K562 (cell line): ENCODE results near the gene FAM184B. TPM values are rescaled to one million over a fixed set of nuclear protein-coding genes. Genes with fewer than 3 reads are reported as not detected.

ENCODE experiments used
- ATAC-seq: fragments of 200-7000 bp; cut with Tn5 transposase; 3 replicates; pipeline ENCODE4 v1.9.1; 2020; ENCODE audit warnings: moderate library complexity
- BruUV-seq: library from RNA; stranded (reverse); fragments of 400-500 nt; replicated peaks from 2 replicates; lab custom pipeline; 2021; lab: Mats Ljungman, UMichigan
- CTCF ChIA-PET: fragments of 300-600 bp; formaldehyde crosslinking; extraction: SDS; loops from one replicate; lab custom pipeline; 2021; ENCODE audit warnings: low intra/inter-chr PET ratio; lab: Yijun Ruan, JAX
- POLR2A ChIA-PET: fragments of 300-600, 350-650 bp; sonication (Branson Sonifier 250); formaldehyde crosslinking; extraction: SDS; loops from one replicate; lab custom pipeline; 2021; ENCODE audit warnings: antibody characterized with exemption, inconsistent platforms; lab: Yijun Ruan, JAX
- DNase-seq, 4 experiments: peaks; one replicate each; pipeline versions ENCODE4 v3.0.0 to v3.0.0-alpha.2; 2011 to 2018; ENCODE audit warnings: low spot score in 3 of 4, mixed read lengths in 3 of 4; ENCODE audit errors: extremely low read depth in 1 of 4
- FAIRE-seq: peaks from 2 replicates; lab custom pipeline; 2011; peaks lifted over from hg19 to GRCh38; lab: Jason Lieb, UNC
- H2AFZ ChIP-seq: 2 replicates; pipeline ENCODE4 v1.6.0; 2011; ENCODE audit warnings: low read depth, low read length, control low read depth, inconsistent platforms
- H3K27ac ChIP-seq: fragments of 200-600 bp; 3 replicates; pipeline ENCODE4 v1.8.0; 2011; ENCODE audit warnings: low read depth, mild to moderate bottlenecking, control low read depth, inconsistent platforms, low read length, moderate library complexity, mixed read lengths; ENCODE audit errors: extremely low read depth
- H3K27me3 ChIP-seq, 2 experiments: fragments of 300-600 bp in 1 of 2; 2 replicates in 1 of 2; 3 replicates in 1 of 2; pipeline versions ENCODE4 v1.6.0 to v1.8.0; 2011; ENCODE audit warnings: inconsistent platforms in 2 of 2, low read length in 2 of 2, mild to moderate bottlenecking in 1 of 2, mixed read lengths in 1 of 2, moderate library complexity in 1 of 2; ENCODE audit not compliant: control insufficient read depth in 2 of 2, insufficient read depth in 2 of 2
- H3K36me3 ChIP-seq: fragments of 300-600 bp; 3 replicates; pipeline ENCODE4 v1.8.0; 2011; ENCODE audit warnings: mild to moderate bottlenecking, low read length, inconsistent platforms; ENCODE audit not compliant: control insufficient read depth, insufficient read depth
- H3K4me1 ChIP-seq, 2 experiments: fragments of 200-600 bp in 1 of 2; replicated peaks in 1 of 2; 2 replicates in 1 of 2; 3 replicates in 1 of 2; pipeline versions ENCODE4 v1.5.1 to v1.8.0; 2011; ENCODE audit warnings: inconsistent platforms in 2 of 2, low read length in 2 of 2, mild to moderate bottlenecking in 1 of 2, mixed read lengths in 1 of 2, moderate library complexity in 1 of 2; ENCODE audit not compliant: control insufficient read depth in 2 of 2, insufficient read depth in 2 of 2
- H3K4me2 ChIP-seq: 2 replicates; pipeline ENCODE4 v1.6.1; 2011; ENCODE audit warnings: low read length, control low read depth, inconsistent platforms, mixed read lengths; ENCODE audit not compliant: insufficient read depth
- H3K4me3 ChIP-seq: fragments of 200-600 bp; sonication (generic), shearing (Covaris generic); 2 replicates; pipeline ENCODE4 v1.5.1; 2016; ENCODE audit warnings: control low read depth, inconsistent platforms
- H3K79me2 ChIP-seq: fragments of 200-600 bp; 3 replicates; pipeline ENCODE4 v1.8.0; 2011; ENCODE audit warnings: low read length, inconsistent platforms; ENCODE audit not compliant: control insufficient read depth, insufficient read depth
- H3K9ac ChIP-seq, 2 experiments: 2 replicates each; pipeline versions ENCODE4 v1.6.0 to v1.6.1; 2011; ENCODE audit warnings: low read depth in 2 of 2, low read length in 2 of 2, control low read depth in 1 of 2, inconsistent platforms in 1 of 2, mild to moderate bottlenecking in 1 of 2, mixed read lengths in 1 of 2; ENCODE audit not compliant: insufficient read depth in 1 of 2
- H3K9me1 ChIP-seq: one replicate; pipeline ENCODE4 v1.6.0; 2011; ENCODE audit warnings: inconsistent platforms, mild to moderate bottlenecking, low read length, moderate library complexity; ENCODE audit not compliant: control insufficient read depth, insufficient read depth
- H3K9me3 ChIP-seq: replicated peaks from 2 replicates; pipeline ENCODE4 v1.5.1; 2011; ENCODE audit warnings: low read depth, low read length, inconsistent platforms; ENCODE audit not compliant: control insufficient read depth, insufficient read depth
- H4K20me1 ChIP-seq: replicated peaks from 2 replicates; pipeline ENCODE4 v1.6.1; 2011; ENCODE audit warnings: low read length, inconsistent platforms, mixed read lengths; ENCODE audit not compliant: control insufficient read depth, insufficient read depth
- CEBPZ ChIP-seq: fragments of 150-350 bp; IDR thresholded peaks from 2 replicates; pipeline ENCODE4 v1.6.1; 2014; ENCODE audit warnings: low read depth, mild to moderate bottlenecking, low read length, borderline replicate concordance
- ESRRA ChIP-seq: fragments of 450-650 bp; IDR thresholded peaks from 2 replicates; pipeline ENCODE4 v1.6.1; 2014; ENCODE audit warnings: low read depth, mild to moderate bottlenecking, moderate library complexity, borderline replicate concordance
- MAFK ChIP-seq: IDR thresholded peaks from 2 replicates; pipeline ENCODE4 v1.6.1; 2011; ENCODE audit warnings: low read length, improper control_type of control experiment
- MGA ChIP-seq: fragments of 450-650 bp; IDR thresholded peaks from 2 replicates; pipeline ENCODE4 v1.6.1; 2016; ENCODE audit warnings: mild to moderate bottlenecking, moderate library complexity
- RAD21 ChIP-seq, 2 experiments: fragments of 250-450 bp in 1 of 2; fragments of 450-650 bp in 1 of 2; sonication (Bioruptor Pico) in 1 of 2; formaldehyde crosslinking in 1 of 2; IDR thresholded peaks in 1 of 2; conservative IDR thresholded peaks in 1 of 2; 2 replicates each; pipeline versions ENCODE4 v1.4.0 to v1.8.0; 2020 to 2022; ENCODE audit warnings: mild to moderate bottlenecking in 2 of 2, moderate library complexity in 1 of 2
- SREBF2 ChIP-seq: sonication (generic); formaldehyde crosslinking; IDR thresholded peaks from 2 replicates; pipeline ENCODE4 v1.4.0; 2020; ENCODE audit warnings: mild to moderate bottlenecking, missing genetic modification reagents
- WGBS: fragments of 100-300 bp; shearing (Covaris generic); methylation state at CpG from one replicate; pipeline ENCODE4 v1.1.6; 2016; ENCODE audit warnings: low coverage, mixed read lengths; ENCODE audit not compliant: insufficient coverage; ENCODE audit errors: missing lambda C conversion rate; 5-methylcytosine and 5-hydroxymethylcytosine counted together
- in situ Hi-C: fragments of 300-500 bp; cut with MboI; formaldehyde crosslinking; loops from 4 replicates; pipeline ENCODE4 v1.15.0; 2018; ENCODE audit warnings: inconsistent platforms, mixed read lengths
- intact Hi-C: fragments of 100-400 bp; cut with micrococcal nuclease; formaldehyde crosslinking; loops from 2 replicates; pipeline ENCODE4 v1.14.2; 2022
- polyA plus RNA-seq, 8 experiments: library from polyadenylated mRNA; depleted of rRNA in 4 of 8; stranded (reverse) in 5 of 8; unstranded in 3 of 8; fragments of >200 nt; fragmentation: Nextera tagmentation in 2 of 8; fragmentation: Illumina TruSeq in 1 of 8; extraction: Ambion mirVana in 2 of 8; extraction: Trizol in 1 of 8; gene quantifications; 2 replicates each; pipeline versions ENCODE4 v1.2.1 to v1.2.3, GENCODE V29; 2011 to 2014; ENCODE audit warnings: inconsistent platforms in 1 of 8, missing spikeins in 1 of 8
- total RNA-seq, 7 experiments: library from RNA; depleted of rRNA in 6 of 7; stranded (reverse); fragments of >200 nt in 6 of 7; fragmentation: Illumina TruSeq in 2 of 7; extraction: Trizol in 2 of 7; gene quantifications; 2 replicates each; pipeline versions ENCODE4 v1.2.1 to v1.2.3, GENCODE V29; 2011 to 2021; ENCODE audit warnings: low replicate concordance in 1 of 7

Gene FAM184B
- total and polyA plus RNA-seq, 9 of the 15 experiments (the other 6 are each of a cell fraction or from before 2014, with no cell fraction given) = not detected

- POLR2A ChIA-PET = no interaction called here
- peak; percentile 57 for ATAC-seq
- TF ChIP-seq ESRRA (no peak), RAD21 (CRISPR knock-in tag; conservative IDR thresholded peaks at IDR 0.05 in 1 of 2, IDR thresholded peaks at IDR 0.05 in 1 of 2) (peak in 1 of 2 experiments; percentile 9; a peak in 1 of 4 replicates), MGA (no peak), CEBPZ (no peak), MAFK (no peak), SREBF2 (no peak)
Measured at GRCh38 chr4:17630228-17630627, 151.2 kb downstream of the FAM184B start.

More at GRCh38 chr4:17630228-17630627, 151.2 kb downstream of the FAM184B start:
- no TSS peak for BruUV-seq
- FAIRE-seq (no peak), DNase-seq (no peak)
- H3K4me3 ChIP-seq = no peak overlapping the region
- no peak overlapping the region for H3K4me2 ChIP-seq
- no peak overlapping the region for H3K27ac ChIP-seq
- H4K20me1 ChIP-seq = no peaks in the 10 kb centered on the region
- intact Hi-C loops = loop anchor here (10.0 kb wide), 1 partner anchor 175 kb away; no protein-coding TSS in a partner anchor
- no peaks in the 10 kb centered on the region for H3K27me3 ChIP-seq
- CTCF ChIA-PET = no interaction called here
- no peaks in the 10 kb centered on the region for H3K79me2 ChIP-seq
- in situ Hi-C loops = no loop called here
- no peaks in the 10 kb centered on the region; a peak in 1 of 5 replicates for H3K4me1 ChIP-seq
- H3K9me1 ChIP-seq = no peaks in the 10 kb centered on the region
- H3K36me3 ChIP-seq = peaks cover 94% of the 10 kb centered on the region
- H2AFZ ChIP-seq = no peak overlapping the region
- H3K9ac ChIP-seq = no peak overlapping the region
- 87% methylated on average over 4 of the region's 4 CpGs for WGBS
- H3K9me3 ChIP-seq = no peaks in the 10 kb centered on the region
